ENCODE measurements around the gene LGALS3BP.
A peak's percentile ranks its signal among the peaks of the same experiment; 100 is the strongest.

LGALS3BP gene

GRCh38 chr17:79019632-79020584 is 40.2 kb upstream of the LGALS3BP start:
- Mint-ChIP-seq H3K9me3 (no peaks in the 10 kb centered on the region), H3K4me1 (ENCODE audit: low read depth) (peaks cover 21% of the 10 kb centered on the region), H3K36me3 (ENCODE audit: low read depth) (no peaks in the 10 kb centered on the region), H3K27me3 (peaks cover 57% of the 10 kb centered on the region), H3K4me3 (no peak overlapping the region), H3K27ac (no peak overlapping the region)
- intact Hi-C loops (cut with micrococcal nuclease): loop anchor here (1.0 kb wide), 1 partner anchor 22 kb away; no protein-coding TSS in a partner anchor

DNA sequence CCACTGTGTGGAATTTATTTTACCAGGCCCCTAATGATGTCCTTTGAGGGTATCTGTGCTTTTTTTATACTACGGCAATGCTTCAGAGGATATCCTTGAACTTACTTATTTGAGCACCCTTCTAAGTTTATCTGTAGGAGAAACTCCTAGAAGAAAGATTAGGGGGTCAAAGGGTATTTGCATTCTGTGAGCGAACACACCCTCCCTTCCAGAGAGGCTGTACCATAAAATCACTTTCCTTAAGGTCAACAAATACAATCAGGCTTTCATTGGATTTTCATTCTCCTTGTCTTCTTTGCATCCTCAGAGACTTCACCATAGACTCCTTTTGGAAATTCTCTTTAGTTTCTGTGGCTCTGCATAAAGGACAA is 39.5 kb upstream of the LGALS3BP start:
- no peaks in the 10 kb centered on the region for H3K36me3 Mint-ChIP-seq (ENCODE audit: low read depth)

DNA sequence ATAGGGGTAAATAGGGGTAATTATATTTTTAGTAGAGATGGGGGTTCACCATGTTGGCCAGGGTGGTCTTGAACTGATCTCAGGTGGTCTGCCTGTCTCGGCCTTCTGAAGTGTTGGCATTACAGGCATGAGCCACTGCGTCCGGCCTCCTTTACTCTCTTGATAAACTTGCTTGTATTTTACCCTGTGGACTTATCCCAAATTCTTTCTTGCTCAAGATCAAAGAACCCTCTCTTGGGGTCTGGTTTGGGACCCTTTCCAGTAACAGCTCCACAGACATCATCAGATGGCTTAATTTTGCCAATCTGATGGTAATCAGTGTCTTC is 38.6 kb upstream of the LGALS3BP start:
- no peak overlapping the region for H3K27ac Mint-ChIP-seq
- intact Hi-C loops (cut with micrococcal nuclease): no loop called here
- no peak overlapping the region for H3K4me3 Mint-ChIP-seq
- H3K36me3 Mint-ChIP-seq (ENCODE audit: low read depth): no peaks in the 10 kb centered on the region
- peaks cover 46% of the 10 kb centered on the region for H3K27me3 Mint-ChIP-seq
- peaks cover 9% of the 10 kb centered on the region for H3K9me3 Mint-ChIP-seq
- H3K4me1 Mint-ChIP-seq (ENCODE audit: low read depth): peaks cover 5% of the 10 kb centered on the region

More for the DNA sequence above, 39.5 kb upstream of the LGALS3BP start:
- H3K9me3 Mint-ChIP-seq: peaks cover 3% of the 10 kb centered on the region
- peaks cover 14% of the 10 kb centered on the region for H3K4me1 Mint-ChIP-seq (ENCODE audit: low read depth)
- H3K27me3 Mint-ChIP-seq: peaks cover 51% of the 10 kb centered on the region
- intact Hi-C loops (cut with micrococcal nuclease): loop anchor here (1.0 kb wide), 1 partner anchor 23 kb away; no protein-coding TSS in a partner anchor
- no peak overlapping the region for H3K4me3 Mint-ChIP-seq
- H3K27ac Mint-ChIP-seq: no peak overlapping the region

DNA sequence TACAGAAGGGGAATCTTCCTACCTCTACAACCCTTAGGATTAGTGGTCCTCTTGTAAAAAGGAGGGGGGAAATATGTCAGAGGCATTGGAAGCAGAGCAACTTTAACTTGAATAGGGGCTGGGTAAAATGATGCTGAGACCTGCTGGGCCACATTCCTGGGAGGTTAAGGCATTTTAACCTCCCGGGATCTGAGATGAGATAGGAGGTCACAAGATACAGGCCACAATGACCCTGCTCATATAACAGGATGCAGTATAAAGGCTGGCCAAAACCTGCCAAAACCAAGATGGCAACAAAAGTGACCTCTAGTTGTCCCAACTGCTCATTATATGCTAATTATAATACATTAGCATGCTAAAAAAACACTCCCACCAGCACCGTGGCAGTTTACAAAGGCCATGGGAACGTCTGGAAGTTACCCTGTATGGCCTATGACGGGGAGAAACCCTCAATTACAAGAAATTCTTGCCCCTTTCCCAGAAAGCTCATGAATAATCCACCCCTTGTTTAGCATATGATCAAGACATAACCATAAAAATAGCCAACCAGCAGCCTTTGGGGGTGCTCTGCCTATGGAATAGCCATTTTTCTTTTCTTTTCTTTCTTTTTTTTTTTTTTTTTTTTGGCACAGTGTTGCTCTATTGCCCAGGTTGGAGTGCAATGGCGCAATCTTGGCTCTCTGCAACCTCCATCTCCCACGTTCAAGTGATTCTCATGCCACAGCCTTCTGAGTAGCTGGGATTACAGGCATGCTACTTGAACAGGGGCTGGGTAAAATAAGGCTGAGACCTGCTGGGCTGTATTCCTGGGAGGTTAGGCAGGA is 38.0 kb upstream of the LGALS3BP start:
- intact Hi-C loops (cut with micrococcal nuclease): no loop called here
- H3K9me3 Mint-ChIP-seq: peaks cover 9% of the 10 kb centered on the region
- H3K4me3 Mint-ChIP-seq: no peak overlapping the region
- peaks cover 4% of the 10 kb centered on the region for H3K4me1 Mint-ChIP-seq (ENCODE audit: low read depth)
- H3K27me3 Mint-ChIP-seq: peaks cover 44% of the 10 kb centered on the region
- H3K36me3 Mint-ChIP-seq (ENCODE audit: low read depth): no peaks in the 10 kb centered on the region
- no peak overlapping the region for H3K27ac Mint-ChIP-seq

- no peak overlapping the region for H3K4me3 Mint-ChIP-seq
- intact Hi-C loops (cut with micrococcal nuclease): no loop called here
- H3K36me3 Mint-ChIP-seq (ENCODE audit: low read depth): peaks cover 6% of the 10 kb centered on the region
- H3K27me3 Mint-ChIP-seq: peaks cover 13% of the 10 kb centered on the region
- H3K4me1 Mint-ChIP-seq (ENCODE audit: low read depth): no peaks in the 10 kb centered on the region
- H3K9me3 Mint-ChIP-seq: peaks cover 9% of the 10 kb centered on the region
- H3K27ac Mint-ChIP-seq: no peak overlapping the region
Observed at GRCh38 chr17:79014158-79014758, 34.5 kb upstream of the LGALS3BP start.

- Mint-ChIP-seq H3K27ac (no peak overlapping the region), H3K9me3 (peaks cover 9% of the 10 kb centered on the region), H3K36me3 (ENCODE audit: low read depth) (peaks cover 22% of the 10 kb centered on the region), H3K27me3 (peaks cover 10% of the 10 kb centered on the region), H3K4me3 (no peak overlapping the region), H3K4me1 (ENCODE audit: low read depth) (peaks cover 15% of the 10 kb centered on the region)
- intact Hi-C loops (cut with micrococcal nuclease): no loop called here
Observed at GRCh38 chr17:79012563-79013134, 32.9 kb upstream of the LGALS3BP start.

DNA sequence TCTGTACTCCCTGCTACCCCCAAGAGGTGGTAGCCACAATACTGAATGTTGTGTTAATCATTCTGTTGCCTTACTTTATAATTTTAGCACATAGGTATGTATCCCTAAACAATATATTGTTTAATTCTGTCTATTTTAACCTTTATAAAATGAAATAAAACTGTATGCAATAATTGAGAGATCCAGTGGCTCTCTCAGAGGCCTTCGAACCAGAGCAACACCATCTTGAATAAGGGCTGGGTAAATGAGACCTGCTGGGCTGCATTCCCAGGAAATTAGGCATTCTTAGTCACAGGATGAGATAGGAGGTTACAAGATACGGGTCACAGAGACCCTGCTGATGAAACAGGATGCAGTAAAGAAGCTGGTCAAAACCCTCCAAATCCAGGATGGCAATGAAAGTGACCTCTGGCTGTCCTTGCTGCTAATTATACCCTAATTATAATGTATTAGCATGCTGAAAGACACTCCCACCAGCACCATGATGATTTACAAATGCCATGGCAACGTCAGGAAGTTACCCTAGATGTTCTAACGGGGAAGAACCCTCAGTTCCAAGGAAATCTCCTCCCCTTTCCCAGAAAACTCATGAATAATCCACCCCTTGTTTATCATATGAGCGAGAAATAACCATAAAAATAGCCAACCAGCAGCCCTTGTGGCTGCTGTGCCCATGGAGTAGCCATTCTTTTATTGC is 31.9 kb upstream of the LGALS3BP start:
- intact Hi-C loops (cut with micrococcal nuclease): no loop called here
- no peak overlapping the region for H3K27ac Mint-ChIP-seq
- peaks cover 25% of the 10 kb centered on the region for H3K4me1 Mint-ChIP-seq (ENCODE audit: low read depth)
- peaks cover 10% of the 10 kb centered on the region for H3K27me3 Mint-ChIP-seq
- peaks cover 9% of the 10 kb centered on the region for H3K9me3 Mint-ChIP-seq
- no peak overlapping the region for H3K4me3 Mint-ChIP-seq
- H3K36me3 Mint-ChIP-seq (ENCODE audit: low read depth): peaks cover 31% of the 10 kb centered on the region

DNA sequence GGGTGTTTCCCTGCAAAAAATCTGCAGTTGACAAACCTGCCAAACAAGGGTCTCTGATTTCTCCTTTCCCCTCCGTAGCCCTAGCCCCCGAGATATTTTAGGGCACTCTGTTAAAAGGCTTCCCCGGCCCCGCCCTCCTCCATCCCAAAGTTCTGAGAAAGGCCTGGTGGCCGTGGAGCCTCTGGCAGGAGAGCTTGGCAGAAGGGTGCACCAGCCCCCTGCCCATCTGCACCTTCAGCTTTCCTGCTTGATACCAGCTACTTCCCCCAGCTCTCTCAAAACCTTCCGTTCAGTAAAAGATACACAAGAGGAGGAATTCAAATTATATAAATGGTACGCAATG is 30.6 kb upstream of the LGALS3BP start:
- peaks cover 8% of the 10 kb centered on the region for H3K27me3 Mint-ChIP-seq
- intact Hi-C loops (cut with micrococcal nuclease): no loop called here

GRCh38 chr17:79009397-79010303 is 29.9 kb upstream of the LGALS3BP start, which contains the start of gene CANT1:
Gene CANT1 (minus strand): TSS chr17:79009764. CDS start chr17:78997622, 12,142 bp downstream.
- Mint-ChIP-seq H3K4me3 (peak within 1 kb of the TSS; percentile 89), H3K36me3 (ENCODE audit: low read depth) (peaks cover 31% of the 10 kb centered on the region), H3K4me1 (ENCODE audit: low read depth) (peaks cover 41% of the 10 kb centered on the region), H3K27me3 (peaks cover 8% of the 10 kb centered on the region), H3K9me3 (peaks cover 9% of the 10 kb centered on the region), H3K27ac (peak within 1 kb of the TSS; percentile 95)
- intact Hi-C loops (cut with micrococcal nuclease): no loop called here

More for the DNA sequence above, 30.6 kb upstream of the LGALS3BP start:
- Mint-ChIP-seq H3K9me3 (peaks cover 9% of the 10 kb centered on the region), H3K36me3 (ENCODE audit: low read depth) (peaks cover 31% of the 10 kb centered on the region), H3K4me1 (ENCODE audit: low read depth) (peaks cover 38% of the 10 kb centered on the region), H3K4me3 (peak overlapping the region; percentile 89), H3K27ac (peak overlapping the region; percentile 95)

DNA sequence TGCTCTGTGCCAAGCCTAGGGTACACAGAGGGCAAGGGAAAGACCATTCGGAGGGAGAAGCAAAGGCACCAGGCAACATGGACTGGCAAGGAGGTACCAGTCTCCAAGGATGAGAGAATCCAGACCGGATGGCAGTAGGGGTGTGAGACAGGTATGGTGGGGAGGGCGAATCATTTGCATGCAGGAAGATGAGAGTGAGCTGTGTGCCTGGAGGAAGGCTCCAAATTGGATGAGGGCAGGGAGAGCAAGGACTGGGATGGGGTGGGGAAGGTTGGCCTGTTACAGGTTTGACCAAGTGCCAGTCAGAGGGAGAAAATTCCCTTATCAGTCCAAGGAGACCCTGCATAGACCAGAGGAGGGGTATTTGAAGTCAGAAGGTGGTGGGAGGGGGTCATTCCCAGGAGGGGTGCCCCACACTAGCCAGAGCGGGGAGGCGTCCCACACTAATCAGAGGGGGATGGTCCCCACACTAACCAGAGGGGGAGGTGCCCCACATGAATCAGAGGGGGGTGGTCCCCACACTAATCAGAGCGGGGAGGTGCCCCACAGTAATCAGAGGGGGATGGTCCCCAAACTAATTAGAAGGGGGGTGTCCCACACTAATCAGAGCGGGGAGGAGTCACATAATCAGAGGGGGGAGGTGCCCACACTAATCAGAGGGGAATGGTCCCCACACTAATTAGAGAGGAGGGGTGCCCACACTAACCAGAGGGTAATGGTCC is 29.1 kb upstream of the LGALS3BP start:
- H3K27ac Mint-ChIP-seq: peak overlapping the region; percentile 95
- H3K9me3 Mint-ChIP-seq: peaks cover 2% of the 10 kb centered on the region
- H3K27me3 Mint-ChIP-seq: peaks cover 4% of the 10 kb centered on the region
- intact Hi-C loops (cut with micrococcal nuclease): no loop called here
- H3K4me3 Mint-ChIP-seq: peak overlapping the region; percentile 86
- peaks cover 42% of the 10 kb centered on the region for H3K4me1 Mint-ChIP-seq (ENCODE audit: low read depth)
- H3K36me3 Mint-ChIP-seq (ENCODE audit: low read depth): peaks cover 32% of the 10 kb centered on the region

- intact Hi-C loops (cut with micrococcal nuclease): no loop called here
- Mint-ChIP-seq H3K36me3 (ENCODE audit: low read depth) (peaks cover 42% of the 10 kb centered on the region), H3K27ac (peak overlapping the region; percentile 95), H3K4me3 (peak overlapping the region; percentile 86), H3K27me3 (no peaks in the 10 kb centered on the region), H3K9me3 (no peaks in the 10 kb centered on the region), H3K4me1 (ENCODE audit: low read depth) (peaks cover 46% of the 10 kb centered on the region)
Observed at GRCh38 chr17:79007504-79008381, 28.0 kb upstream of the LGALS3BP start.

Data from dendritic cell treated with granulocyte-macrophage colony-stimulating factor and Interleukin-4, amounts not matched to agents 40 ng/mL and 50 ng/mL, for 4 days (primary cell).